ENCODE results near the gene PPP6C.

PPP6C gene

GRCh38 chr9:125145425-125145824 is 44.2 kb downstream of the PPP6C start:
- ChIA-PET POLR2A (no interaction called here), CTCF (interaction anchor here (1.0 to 1.6 kb wide), 4 partner anchors 9 to 206 kb away, joined by 3 to 4 read pairs (median 4); no protein-coding TSS in a partner anchor)
- DNase-seq (ENCODE audit: low read depth, low spot score), result no peak
- no peak for TF ChIP-seq CTCF (IDR thresholded peaks at IDR 0.05; ENCODE audit: insufficient read depth, low read length, missing control alignments)
- no peak overlapping the region for H3K4me3 ChIP-seq (ENCODE audit: low read depth, low read length)

- peak; percentile 88 for DNase-seq (ENCODE audit: low read depth, low spot score)
- peak; percentile 96 for TF ChIP-seq CTCF (IDR thresholded peaks at IDR 0.05; ENCODE audit: insufficient read depth, low read length, missing control alignments)
- POLR2A ChIA-PET, result interaction anchor here (1.6 kb wide), 1 partner anchor 18 kb away, joined by 6 read pairs; no protein-coding TSS in a partner anchor
- CTCF ChIA-PET, result interaction anchor here (0.7 to 4.3 kb wide), 24 partner anchors 8 to 372 kb away, joined by 3 to 26 read pairs (median 4); partner anchors contain the start of genes GOLGA1 and WDR38
- peak within 1 kb of the TSS; percentile 71 for H3K4me3 ChIP-seq (ENCODE audit: low read depth, low read length)
These were observed 46.1 kb downstream of the PPP6C start, which contains the start of gene SCAI for GRCh38 chr9:125143377-125144090. Gene SCAI, minus strand, starts transcription at chr9:125143528. Its CDS starts 91 bp downstream, at chr9:125143437.

- ChIA-PET CTCF (interaction anchor here (0.7 to 4.3 kb wide), 17 partner anchors 8 to 371 kb away, joined by 3 to 26 read pairs (median 3); partner anchors contain the start of genes GOLGA1 and WDR38), POLR2A (interaction anchor here (1.6 kb wide), 1 partner anchor 17 kb away, joined by 6 read pairs; no protein-coding TSS in a partner anchor)
- peak overlapping the region; percentile 71 for H3K4me3 ChIP-seq (ENCODE audit: low read depth, low read length)
- DNase-seq (ENCODE audit: low read depth, low spot score), result no peak
- no peak for TF ChIP-seq CTCF (IDR thresholded peaks at IDR 0.05; ENCODE audit: insufficient read depth, low read length, missing control alignments)
These were observed 46.8 kb downstream of the PPP6C start for GRCh38 chr9:125142560-125143376.

- POLR2A ChIA-PET, result interaction anchor here (1.7 kb wide), 1 partner anchor 100 kb away, joined by 3 read pairs; the partner anchor contains the start of gene HSPA5
- no peak for DNase-seq (ENCODE audit: low read depth, low spot score)
- TF ChIP-seq CTCF (IDR thresholded peaks at IDR 0.05; ENCODE audit: insufficient read depth, low read length, missing control alignments), result no peak
- CTCF ChIA-PET, result interaction anchor here (0.7 to 4.3 kb wide), 8 partner anchors 8 to 281 kb away, joined by 3 to 26 read pairs (median 4); no protein-coding TSS in a partner anchor
- H3K4me3 ChIP-seq (ENCODE audit: low read depth, low read length), result no peak overlapping the region
These were observed 47.9 kb downstream of the PPP6C start for GRCh38 chr9:125141751-125142150.

- POLR2A ChIA-PET, result interaction anchor here (1.7 kb wide), 1 partner anchor 100 kb away, joined by 3 read pairs; the partner anchor contains the start of gene HSPA5
These were observed 48.4 kb downstream of the PPP6C start for GRCh38 chr9:125141251-125141650.

More at GRCh38 chr9:125141251-125141650, 48.4 kb downstream of the PPP6C start:
- no peak for TF ChIP-seq CTCF (IDR thresholded peaks at IDR 0.05; ENCODE audit: insufficient read depth, low read length, missing control alignments)
- CTCF ChIA-PET, result interaction anchor here (0.7 to 4.3 kb wide), 5 partner anchors 9 to 208 kb away, joined by 3 to 26 read pairs (median 3); no protein-coding TSS in a partner anchor
- H3K4me3 ChIP-seq (ENCODE audit: low read depth, low read length), result no peak overlapping the region
- no peak for DNase-seq (ENCODE audit: low read depth, low spot score)
